Embryonic facial prominence (tissue), 1 donor: ENCODE results near the gene CD34.
"Not testable (repeated sequence)": the region's sequence is repeated elsewhere in the genome, so short reads cannot be mapped to it uniquely, and the experiment has no call there.

Source experiments
- DNase-seq: peaks from one replicate; pipeline ENCODE4 v3.0.0-alpha.2; 2016; ENCODE audit errors: extremely low spot score

The CD34 gene

DNA sequence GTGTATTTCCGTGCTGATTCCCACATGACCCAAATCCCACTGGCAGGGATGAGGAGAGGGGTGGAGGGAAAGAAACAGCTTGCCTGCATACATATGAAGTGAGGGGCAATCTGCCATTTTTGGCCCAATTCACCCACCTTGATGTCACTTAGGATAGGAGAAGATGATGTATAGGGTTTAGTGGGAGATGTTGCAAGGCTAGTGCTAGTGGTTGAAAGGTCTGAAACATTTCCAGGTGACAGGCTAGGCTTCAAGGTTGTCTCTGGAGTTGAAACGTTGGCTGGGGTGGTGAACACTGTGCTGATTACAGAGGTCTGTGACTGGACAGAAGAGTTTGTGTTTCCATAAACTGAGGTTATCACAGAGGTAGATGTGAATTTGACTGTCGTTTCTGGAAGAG, 12.1 kb downstream of the CD34 start:
- no peak for DNase-seq

DNA sequence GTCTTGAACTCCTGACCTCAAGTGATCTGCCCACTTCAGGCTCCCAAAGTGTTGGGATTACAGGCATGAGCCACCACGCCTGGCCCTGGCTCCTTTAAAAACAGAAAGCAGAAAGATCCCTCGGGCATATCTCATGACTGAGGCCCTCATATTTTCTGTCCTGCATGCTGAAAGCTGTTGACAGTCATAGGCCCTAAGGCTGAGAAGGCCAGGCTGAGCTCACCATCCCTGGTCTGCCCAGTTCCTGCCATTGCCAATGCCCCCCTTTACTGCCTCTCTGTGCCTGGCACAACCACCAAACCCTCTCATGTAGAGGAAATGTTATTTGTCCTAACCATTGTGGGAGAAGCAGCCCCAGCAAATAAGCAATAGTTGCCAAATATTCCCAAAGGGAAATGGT, 12.7 kb downstream of the CD34 start:
- DNase-seq: no peak

GRCh38 chr1:207897188-207897587, 13.7 kb downstream of the CD34 start:
- DNase-seq: no peak

DNA sequence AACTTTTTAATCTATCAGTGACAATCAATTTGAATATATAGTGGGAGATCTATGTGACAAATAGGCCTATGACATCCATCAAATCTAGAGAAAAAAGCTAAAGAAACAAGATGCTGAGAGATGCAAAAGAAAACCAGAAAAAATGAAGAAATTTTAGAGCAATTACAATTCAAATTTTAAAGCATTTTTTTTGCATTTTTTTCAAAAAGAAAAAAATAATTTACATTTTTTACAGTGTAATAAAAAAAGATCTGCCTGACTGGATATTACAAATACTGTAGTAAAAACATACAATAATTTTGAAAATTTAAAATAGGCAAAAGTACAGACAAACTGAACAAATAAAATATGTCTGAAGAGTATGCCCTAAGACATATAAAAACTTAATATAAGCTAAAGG, 14.4 kb downstream of the CD34 start:
- DNase-seq: no peak

DNA sequence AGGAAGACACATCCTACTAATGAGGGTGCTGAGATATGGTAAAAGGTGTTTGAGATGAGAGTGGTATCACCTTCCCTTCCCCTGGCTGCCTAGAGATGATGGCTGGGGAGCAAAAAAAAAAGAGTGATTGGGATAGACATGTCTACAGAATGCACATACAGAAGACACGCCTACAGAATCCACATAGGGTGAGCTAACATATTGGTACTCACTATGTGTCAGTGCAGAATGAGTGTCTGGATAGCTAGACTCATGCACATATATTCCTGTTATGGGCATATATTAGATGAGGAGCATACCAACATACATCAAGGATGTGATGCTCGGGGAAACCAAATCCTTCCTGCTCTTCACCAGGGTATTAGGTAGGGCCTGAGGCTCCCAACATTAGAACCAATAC, 16.2 kb downstream of the CD34 start:
- no peak for DNase-seq

DNA sequence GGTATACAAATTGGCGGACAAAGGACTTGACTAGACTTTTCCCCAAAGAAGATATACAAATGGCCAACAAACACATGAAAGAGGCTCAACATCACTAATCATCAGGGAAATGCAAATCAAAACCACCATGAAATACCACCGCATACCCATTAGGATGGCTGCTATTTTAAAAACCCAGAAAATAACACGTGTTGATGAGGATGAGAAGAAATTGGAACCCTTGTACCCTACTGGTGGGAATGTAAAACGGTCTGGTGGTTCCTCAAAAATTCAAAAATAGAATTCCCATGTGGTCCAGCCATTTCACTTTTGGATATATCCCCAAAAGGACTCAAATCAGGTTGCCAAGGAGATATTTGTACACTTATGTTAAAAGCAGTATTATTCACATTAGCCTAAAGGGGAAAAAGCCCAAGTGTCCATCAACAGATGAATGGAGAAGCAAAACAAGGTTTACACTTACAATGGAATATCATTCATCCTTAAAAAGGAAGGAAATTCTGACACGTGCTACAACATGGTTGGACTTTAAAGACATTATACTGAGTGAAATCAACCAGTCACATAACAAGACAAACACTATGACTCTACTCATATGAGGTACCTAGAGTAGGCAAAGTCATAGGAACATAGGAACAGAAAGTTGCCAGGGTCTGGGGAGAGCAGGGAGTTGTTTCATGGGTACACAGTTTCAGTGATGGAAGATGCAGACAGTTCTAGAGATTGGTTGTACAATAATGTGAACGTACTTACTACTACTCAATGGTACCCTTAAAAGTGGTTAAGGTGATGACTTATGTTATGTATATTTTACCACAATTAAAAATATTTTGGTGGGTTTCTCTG, 17.0 kb downstream of the CD34 start:
- DNase-seq: no peak

GRCh38 chr1:207892764-207893163, 18.2 kb downstream of the CD34 start:
- no peak for DNase-seq

DNA sequence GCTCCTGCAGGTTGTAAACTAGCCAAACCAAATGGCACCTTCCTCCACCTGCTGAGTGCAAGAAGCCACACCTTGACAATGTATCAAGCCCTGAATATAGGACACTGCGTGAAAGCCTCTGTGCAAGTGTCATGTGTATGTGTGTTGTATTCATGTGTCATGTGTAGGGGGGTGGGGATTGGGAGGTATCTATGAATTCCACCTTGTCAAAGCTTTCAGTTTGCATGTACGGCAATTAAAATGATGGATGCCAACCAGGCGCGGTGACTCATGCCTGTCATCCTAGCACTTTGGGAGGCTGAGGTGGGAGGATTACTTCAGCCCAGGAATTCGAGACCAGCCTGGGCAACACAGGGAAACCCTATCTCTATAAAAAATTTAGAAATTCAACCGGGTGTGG, 19.8 kb downstream of the CD34 start:
- no peak for DNase-seq

GRCh38 chr1:207890136-207890738, 20.7 kb downstream of the CD34 start:
- no peak for DNase-seq

GRCh38 chr1:207888652-207889051, 22.3 kb downstream of the CD34 start:
- no peak for DNase-seq

- DNase-seq: no peak
Measured at GRCh38 chr1:207887542-207888201, 23.3 kb downstream of the CD34 start.

GRCh38 chr1:207886227-207886626, 24.7 kb downstream of the CD34 start:
- no peak for DNase-seq

GRCh38 chr1:207885129-207886032, 25.5 kb downstream of the CD34 start:
- DNase-seq: peak; percentile 66

- DNase-seq: no peak
Measured at GRCh38 chr1:207884266-207885029, 26.5 kb downstream of the CD34 start.

- no peak for DNase-seq
Measured at GRCh38 chr1:207883660-207884250, 27.2 kb downstream of the CD34 start.

DNA sequence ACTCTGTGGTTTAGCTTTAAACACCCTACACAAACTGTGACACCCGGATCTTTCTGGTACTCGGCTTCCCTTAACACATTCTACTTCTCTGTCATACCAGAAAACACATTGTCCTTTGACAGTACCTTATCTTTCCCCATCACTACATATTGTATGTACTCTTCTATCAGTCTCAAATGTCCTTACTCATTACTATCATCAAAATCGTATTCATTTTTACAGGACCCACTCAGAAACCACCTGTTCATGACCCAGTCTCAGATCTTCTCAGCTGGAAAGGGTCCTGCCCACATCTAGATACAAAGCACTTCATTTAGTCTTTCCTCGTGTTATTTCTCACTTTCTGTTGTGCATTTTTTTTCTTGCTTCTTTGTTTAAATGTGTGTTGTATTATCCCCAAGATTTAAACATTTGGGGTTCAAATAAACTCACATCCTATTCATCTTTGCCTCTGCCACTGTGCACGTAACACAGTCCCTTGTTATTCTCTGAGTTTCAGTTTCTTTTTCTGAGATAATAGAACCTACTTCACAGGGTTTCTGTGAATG, 27.7 kb downstream of the CD34 start:
- DNase-seq: no peak

DNA sequence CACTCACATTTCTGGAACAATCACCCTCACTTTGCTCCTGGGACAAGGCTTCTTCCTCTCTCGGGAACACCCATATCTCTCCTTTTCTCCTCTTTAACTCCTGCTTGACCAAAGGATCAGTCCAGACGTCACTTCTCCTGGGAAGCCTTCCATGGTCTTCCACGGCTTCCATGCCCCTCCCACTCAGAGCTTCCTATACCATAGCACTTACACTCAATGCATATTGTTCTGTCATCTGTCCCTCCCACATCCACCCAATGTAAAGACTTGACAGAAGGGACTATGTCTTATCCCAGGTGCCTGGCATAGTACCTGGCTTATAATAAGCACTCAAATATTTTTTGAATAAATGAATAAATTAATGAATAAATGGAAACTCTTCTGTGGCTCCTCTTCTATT, 28.2 kb downstream of the CD34 start:
- DNase-seq: no peak

DNA sequence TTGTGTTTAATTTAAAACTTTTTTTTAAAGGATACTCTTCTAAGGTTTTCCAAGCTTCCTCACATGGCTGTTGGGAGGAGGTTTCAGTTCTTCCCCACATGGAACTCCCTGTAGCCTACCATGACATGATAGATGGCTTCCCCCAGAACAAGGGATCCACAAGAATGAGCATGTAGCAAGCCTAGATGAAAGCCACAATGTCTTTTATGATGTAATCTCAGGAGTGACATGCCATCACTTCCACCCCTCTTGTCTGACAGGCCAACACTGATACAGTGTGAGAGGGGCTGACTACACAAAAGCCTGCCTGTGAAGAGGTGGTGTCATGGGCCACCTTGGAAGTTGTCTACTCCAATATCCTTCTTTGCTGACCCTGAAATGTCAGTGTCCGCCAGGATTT, 32.0 kb downstream of the CD34 start:
- DNase-seq: no peak

- DNase-seq: not testable (repeated sequence)
Measured at GRCh38 chr1:207877914-207878313, 33.0 kb downstream of the CD34 start.

- DNase-seq: no peak
Measured at GRCh38 chr1:207876131-207876530, 34.8 kb downstream of the CD34 start.
